K562 (cell line): Measurements from ENCODE around the gene BMI1. TPM values are rescaled to one million over a fixed set of nuclear protein-coding genes. Genes with fewer than 3 reads are reported as not detected.
A peak's percentile ranks its signal among the peaks of the same experiment; 100 is the strongest.

Source experiments
- ETV5 ChIP-seq: sonication (generic); formaldehyde crosslinking; IDR thresholded peaks from 2 replicates; pipeline ENCODE4 v1.4.0; 2020; ENCODE audit warnings: low read depth, mild to moderate bottlenecking, missing genetic modification reagents
- HDAC6 ChIP-seq: IDR thresholded peaks from 2 replicates; pipeline ENCODE4 v1.6.1; 2012; ENCODE audit warnings: low read depth, mild to moderate bottlenecking, control low read depth, inconsistent platforms, low read length, moderate library complexity
- NBN ChIP-seq: fragments of 450-650 bp; IDR thresholded peaks from 2 replicates; pipeline ENCODE4 v1.6.1; 2016; ENCODE audit warnings: low read depth, mild to moderate bottlenecking
- POLR2A ChIP-seq: fragments of 450-650 bp; conservative IDR thresholded peaks from 2 replicates; pipeline ENCODE4 v1.6.1; 2016
- SMARCE1 ChIP-seq: fragments of 450-650 bp; IDR thresholded peaks from 2 replicates; pipeline ENCODE4 v1.7.1; 2016; ENCODE audit warnings: mild to moderate bottlenecking
- SREBF1 ChIP-seq: fragments of 150-350 bp; IDR thresholded peaks from 2 replicates; pipeline ENCODE4 v1.6.1; 2014; ENCODE audit warnings: antibody characterized with exemption, low read depth, low read length, borderline replicate concordance
- TSC22D4 ChIP-seq: fragments of 450-650 bp; IDR thresholded peaks from 2 replicates; pipeline ENCODE4 v1.6.1; 2016; ENCODE audit warnings: missing genetic modification characterization, missing biosample characterization, control low read depth
- ZFPM2 ChIP-seq: fragments of 250-450 bp; sonication (Bioruptor Pico); IDR thresholded peaks from 2 replicates; pipeline ENCODE4 v1.5.1; 2022; ENCODE audit warnings: mild to moderate bottlenecking
- ZNF551 ChIP-seq: fragments of 250-450 bp; sonication (Bioruptor Pico); IDR thresholded peaks from 2 replicates; pipeline ENCODE4 v1.5.0; 2021; ENCODE audit warnings: mild to moderate bottlenecking, moderate library complexity
- polyA plus RNA-seq, 8 experiments: library from polyadenylated mRNA; depleted of rRNA in 4 of 8; stranded (reverse) in 5 of 8; unstranded in 3 of 8; fragments of >200 nt; fragmentation: Nextera tagmentation in 2 of 8; fragmentation: Illumina TruSeq in 1 of 8; extraction: Ambion mirVana in 2 of 8; extraction: Trizol in 1 of 8; gene quantifications; 2 replicates each; pipeline versions ENCODE4 v1.2.1 to v1.2.3, GENCODE V29; 2011 to 2014; ENCODE audit warnings: inconsistent platforms in 1 of 8, missing spikeins in 1 of 8
- total RNA-seq, 7 experiments: library from RNA; depleted of rRNA in 6 of 7; stranded (reverse); fragments of >200 nt in 6 of 7; fragmentation: Illumina TruSeq in 2 of 7; extraction: Trizol in 2 of 7; gene quantifications; 2 replicates each; pipeline versions ENCODE4 v1.2.1 to v1.2.3, GENCODE V29; 2011 to 2021; ENCODE audit warnings: low replicate concordance in 1 of 7
- TF ChIP-seq, protein P1 (sequence below), 2 experiments: fragments of 450-650 bp in 1 of 2; sonication (generic) in 1 of 2; formaldehyde crosslinking in 1 of 2; IDR thresholded peaks; 2 replicates each; pipeline versions ENCODE4 v1.7.1 to v1.9.0; 2016 to 2022; ENCODE audit warnings: inconsistent platforms in 1 of 2, mild to moderate bottlenecking in 1 of 2, missing genetic modification reagents in 1 of 2
- TF ChIP-seq, protein P2 (sequence below): fragments of 450-650 bp; IDR thresholded peaks from 2 replicates; pipeline ENCODE4 v1.6.1; 2016
- TF ChIP-seq, protein P3 (sequence below), 2 experiments: IDR thresholded peaks in 1 of 2; conservative IDR thresholded peaks in 1 of 2; 2 replicates each; pipeline ENCODE4 v1.6.1; 2016; ENCODE audit warnings: low read depth in 2 of 2, mild to moderate bottlenecking in 1 of 2, missing compliant biosample characterization in 1 of 2, missing genetic modification characterization in 1 of 2, moderate library complexity in 1 of 2

Gene BMI1
- total and polyA plus RNA-seq, 9 of the 15 experiments (the other 6 are each of a cell fraction or from before 2014, with no cell fraction given), result 21.4 to 103 (median 70.8) TPM

DNA sequence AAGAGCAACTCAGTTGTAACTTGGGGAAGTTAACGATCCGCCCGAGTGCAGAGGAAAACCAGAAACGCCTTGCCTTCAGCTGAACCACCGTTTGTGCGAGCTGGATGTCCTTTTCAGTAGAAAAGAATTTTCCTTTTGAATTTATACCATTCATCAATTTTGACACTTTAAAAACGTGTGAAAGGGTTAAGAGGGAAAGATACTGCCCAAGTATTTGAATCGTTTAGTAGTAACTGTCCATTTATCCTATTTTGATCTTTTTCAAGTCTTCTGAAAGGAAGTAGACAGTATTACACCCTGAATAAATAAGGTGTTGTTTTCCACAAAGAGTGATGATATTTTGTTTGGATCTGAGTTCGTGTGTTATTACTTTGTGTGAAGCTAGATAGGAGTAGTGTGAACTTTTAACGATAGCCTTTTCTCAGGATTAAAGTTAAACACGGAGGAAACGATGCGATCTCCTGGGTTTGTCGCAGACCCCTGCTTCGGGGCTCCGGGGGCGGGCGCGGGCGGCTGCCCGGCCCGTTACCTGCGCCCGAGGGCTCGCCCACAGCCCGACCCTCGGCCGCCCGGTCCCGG is 830 bp upstream of the BMI1 start (continued):
- TF ChIP-seq, protein P1, sequence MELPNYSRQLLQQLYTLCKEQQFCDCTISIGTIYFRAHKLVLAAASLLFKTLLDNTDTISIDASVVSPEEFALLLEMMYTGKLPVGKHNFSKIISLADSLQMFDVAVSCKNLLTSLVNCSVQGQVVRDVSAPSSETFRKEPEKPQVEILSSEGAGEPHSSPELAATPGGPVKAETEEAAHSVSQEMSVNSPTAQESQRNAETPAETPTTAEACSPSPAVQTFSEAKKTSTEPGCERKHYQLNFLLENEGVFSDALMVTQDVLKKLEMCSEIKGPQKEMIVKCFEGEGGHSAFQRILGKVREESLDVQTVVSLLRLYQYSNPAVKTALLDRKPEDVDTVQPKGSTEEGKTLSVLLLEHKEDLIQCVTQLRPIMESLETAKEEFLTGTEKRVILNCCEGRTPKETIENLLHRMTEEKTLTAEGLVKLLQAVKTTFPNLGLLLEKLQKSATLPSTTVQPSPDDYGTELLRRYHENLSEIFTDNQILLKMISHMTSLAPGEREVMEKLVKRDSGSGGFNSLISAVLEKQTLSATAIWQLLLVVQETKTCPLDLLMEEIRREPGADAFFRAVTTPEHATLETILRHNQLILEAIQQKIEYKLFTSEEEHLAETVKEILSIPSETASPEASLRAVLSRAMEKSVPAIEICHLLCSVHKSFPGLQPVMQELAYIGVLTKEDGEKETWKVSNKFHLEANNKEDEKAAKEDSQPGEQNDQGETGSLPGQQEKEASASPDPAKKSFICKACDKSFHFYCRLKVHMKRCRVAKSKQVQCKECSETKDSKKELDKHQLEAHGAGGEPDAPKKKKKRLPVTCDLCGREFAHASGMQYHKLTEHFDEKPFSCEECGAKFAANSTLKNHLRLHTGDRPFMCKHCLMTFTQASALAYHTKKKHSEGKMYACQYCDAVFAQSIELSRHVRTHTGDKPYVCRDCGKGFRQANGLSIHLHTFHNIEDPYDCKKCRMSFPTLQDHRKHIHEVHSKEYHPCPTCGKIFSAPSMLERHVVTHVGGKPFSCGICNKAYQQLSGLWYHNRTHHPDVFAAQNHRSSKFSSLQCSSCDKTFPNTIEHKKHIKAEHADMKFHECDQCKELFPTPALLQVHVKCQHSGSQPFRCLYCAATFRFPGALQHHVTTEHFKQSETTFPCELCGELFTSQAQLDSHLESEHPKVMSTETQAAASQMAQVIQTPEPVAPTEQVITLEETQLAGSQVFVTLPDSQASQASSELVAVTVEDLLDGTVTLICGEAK (IDR thresholded peaks at IDR 0.05), result peak; percentile 29; the same call in 1 of the 2 replicates
- TF ChIP-seq, protein P1 (CRISPR knock-in tag; IDR thresholded peaks at IDR 0.05), result no peak
- 0 out of 2 replicates have a peak, but pooled peaks have one; percentile 45 for TF ChIP-seq SMARCE1
- no peak for TF ChIP-seq SREBF1
- no peak for TF ChIP-seq TSC22D4 (tag)
- TF ChIP-seq ETV5 (CRISPR knock-in tag), result no peak
- TF ChIP-seq, protein P2, sequence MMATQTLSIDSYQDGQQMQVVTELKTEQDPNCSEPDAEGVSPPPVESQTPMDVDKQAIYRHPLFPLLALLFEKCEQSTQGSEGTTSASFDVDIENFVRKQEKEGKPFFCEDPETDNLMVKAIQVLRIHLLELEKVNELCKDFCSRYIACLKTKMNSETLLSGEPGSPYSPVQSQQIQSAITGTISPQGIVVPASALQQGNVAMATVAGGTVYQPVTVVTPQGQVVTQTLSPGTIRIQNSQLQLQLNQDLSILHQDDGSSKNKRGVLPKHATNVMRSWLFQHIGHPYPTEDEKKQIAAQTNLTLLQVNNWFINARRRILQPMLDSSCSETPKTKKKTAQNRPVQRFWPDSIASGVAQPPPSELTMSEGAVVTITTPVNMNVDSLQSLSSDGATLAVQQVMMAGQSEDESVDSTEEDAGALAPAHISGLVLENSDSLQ, result peak; percentile 38; the same call in 1 of the 2 replicates
- no peak for TF ChIP-seq ZFPM2 (CRISPR knock-in tag)
- 0 out of 2 replicates have a peak, but pooled peaks have one; percentile 49 for TF ChIP-seq NBN
- TF ChIP-seq, protein P3, sequence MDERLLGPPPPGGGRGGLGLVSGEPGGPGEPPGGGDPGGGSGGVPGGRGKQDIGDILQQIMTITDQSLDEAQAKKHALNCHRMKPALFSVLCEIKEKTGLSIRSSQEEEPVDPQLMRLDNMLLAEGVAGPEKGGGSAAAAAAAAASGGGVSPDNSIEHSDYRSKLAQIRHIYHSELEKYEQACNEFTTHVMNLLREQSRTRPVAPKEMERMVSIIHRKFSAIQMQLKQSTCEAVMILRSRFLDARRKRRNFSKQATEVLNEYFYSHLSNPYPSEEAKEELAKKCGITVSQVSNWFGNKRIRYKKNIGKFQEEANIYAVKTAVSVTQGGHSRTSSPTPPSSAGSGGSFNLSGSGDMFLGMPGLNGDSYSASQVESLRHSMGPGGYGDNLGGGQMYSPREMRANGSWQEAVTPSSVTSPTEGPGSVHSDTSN (CRISPR knock-in tag; IDR thresholded peaks at IDR 0.05; ENCODE audit: low read depth), result no peak
- TF ChIP-seq, protein P3 (tag; conservative IDR thresholded peaks at IDR 0.05; ENCODE audit: low read depth), result peak; percentile 79
- peak; percentile 51 for TF ChIP-seq POLR2A
- TF ChIP-seq ZNF551 (CRISPR knock-in tag), result no peak
- no peak for TF ChIP-seq HDAC6
